Stimulated activated CD4-positive, alpha-beta T cell treated with anti-CD3 and anti-CD28 coated beads, Interleukin-2, amount 100 ng/mL, for 48 hours (primary cell): ENCODE data around the gene G6PC1.

Source experiments
- DNase-seq, 2 donors: peaks; one replicate each; pipeline ENCODE4 v3.0.0-alpha.2; 2020

The G6PC1 gene

DNA sequence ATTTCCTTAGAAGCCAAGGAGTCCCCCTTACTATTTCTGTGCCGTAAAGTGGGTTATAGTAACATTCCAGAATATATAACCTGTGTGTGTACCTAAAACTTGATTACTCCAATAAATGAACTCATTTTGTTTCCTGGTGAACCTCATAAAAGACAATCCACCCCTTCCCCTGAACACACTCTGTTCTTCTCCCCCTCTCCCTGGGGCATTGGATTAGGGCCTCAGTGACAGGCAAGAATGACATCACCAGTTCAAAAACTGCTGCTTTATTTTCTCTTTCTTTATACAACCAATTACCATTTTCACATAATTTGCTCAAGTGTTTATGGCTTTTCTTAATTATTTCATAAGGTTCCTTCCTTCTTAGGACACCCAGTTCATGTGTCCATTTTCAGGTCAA lies 46.2 kb downstream of the G6PC1 start:
- DNase-seq, result no peak

DNA sequence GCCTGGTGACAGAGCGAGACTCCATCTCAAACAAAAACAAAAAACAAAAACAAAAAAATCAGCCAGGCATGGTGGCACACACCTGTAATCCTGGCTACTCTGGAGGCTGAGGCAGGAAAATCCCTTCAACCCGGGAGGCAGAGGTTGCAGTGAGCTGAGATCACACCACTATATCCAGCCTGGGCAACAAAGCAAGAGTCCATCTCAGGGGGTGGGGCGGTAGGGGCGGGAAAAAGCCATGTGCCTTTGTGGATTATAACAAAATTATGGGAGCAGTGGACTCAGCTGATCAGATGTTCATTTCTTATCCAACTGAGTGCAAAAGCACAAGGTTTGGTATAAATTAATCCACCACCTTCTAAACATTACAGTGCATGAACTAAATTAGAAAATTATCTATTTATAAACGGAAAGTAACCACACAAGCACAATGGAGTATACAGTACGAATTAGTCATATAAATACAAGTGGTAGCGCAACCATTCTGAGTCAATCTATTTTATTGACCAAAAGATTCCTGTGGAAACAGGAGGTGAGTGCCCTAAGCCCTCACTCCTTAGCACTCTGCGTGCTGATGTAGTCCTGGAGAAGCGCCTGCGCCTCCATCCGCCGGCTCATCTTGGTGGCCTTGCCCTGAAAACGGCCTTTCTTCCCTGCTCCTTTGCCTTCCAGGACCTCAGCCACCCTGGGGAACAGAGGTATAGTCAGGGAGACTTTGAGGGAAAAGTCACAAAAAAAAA lies 49.6 kb downstream of the G6PC1 start:
- no peak for DNase-seq
